C4-2B (cell line): Measurements from ENCODE around the gene MEP1A.

Experiments
- CTCF ChIP-seq: fragments of 450-650 bp; conservative IDR thresholded peaks from 2 replicates; pipeline ENCODE4 v1.5.1; 2017; ENCODE audit warnings: mild to moderate bottlenecking
- ZFX ChIP-seq: fragments of 450-650 bp; IDR thresholded peaks from 2 replicates; pipeline ENCODE4 v1.6.1; 2017

GRCh38 chr6:46777476-46778346 lies 15.5 kb upstream of the MEP1A start:
- TF ChIP-seq CTCF (no peak), ZFX (no peak)
